ENCODE data around the gene SFN.
"Not testable (repeated sequence)": the region's sequence is repeated elsewhere in the genome, so short reads cannot be mapped to it uniquely, and the experiment has no call there.

The SFN gene

GRCh38 chr1:26864610-26865480, 1.9 kb downstream of the SFN start:
- peak; percentile 79 to 91 for DNase-seq (ENCODE audit: low read depth in 2 of 2)

- not testable (repeated sequence) for DNase-seq (ENCODE audit: low read depth in 2 of 2)
These were observed 10.1 kb downstream of the SFN start for GRCh38 chr1:26873097-26873496.

- no peak for DNase-seq (ENCODE audit: low read depth in 2 of 2)
These were observed 11.9 kb downstream of the SFN start for GRCh38 chr1:26874896-26875295.

GRCh38 chr1:26877326-26877725, 14.4 kb downstream of the SFN start:
- no peak for DNase-seq (ENCODE audit: low read depth in 2 of 2)

- DNase-seq (ENCODE audit: low read depth in 2 of 2), result no peak
These were observed 16.8 kb downstream of the SFN start for GRCh38 chr1:26879793-26880192.

GRCh38 chr1:26881611-26882010, 18.7 kb downstream of the SFN start:
- DNase-seq (ENCODE audit: low read depth in 2 of 2), result not testable (repeated sequence)

GRCh38 chr1:26882696-26883463, 19.9 kb downstream of the SFN start:
- no peak for DNase-seq (ENCODE audit: low read depth in 2 of 2)

GRCh38 chr1:26887125-26887524, 24.2 kb downstream of the SFN start:
- DNase-seq (ENCODE audit: low read depth in 2 of 2), result no peak

GRCh38 chr1:26888231-26888630, 25.3 kb downstream of the SFN start:
- DNase-seq (ENCODE audit: low read depth in 2 of 2), result no peak

GRCh38 chr1:26889551-26890466, 26.9 kb downstream of the SFN start, which contains the start of gene GPN2:
GPN2 (minus strand) TSS chr1:26890283; CDS start chr1:26890096, 187 bp downstream.
- DNase-seq (ENCODE audit: low read depth in 2 of 2), result peak; percentile 62 to 71

GRCh38 chr1:26890467-26890796, 27.5 kb downstream of the SFN start:
- DNase-seq (ENCODE audit: low read depth in 2 of 2), result no peak

- no peak for DNase-seq (ENCODE audit: low read depth in 2 of 2)
These were observed 31.3 kb downstream of the SFN start for GRCh38 chr1:26894263-26894662.

GRCh38 chr1:26897351-26897750, 34.4 kb downstream of the SFN start:
- no peak for DNase-seq (ENCODE audit: low read depth in 2 of 2)

- peak; percentile 78 to 79 for DNase-seq (ENCODE audit: low read depth in 2 of 2)
These were observed 37.3 kb downstream of the SFN start, which contains the start of gene GPATCH3 for GRCh38 chr1:26900001-26900814. GPATCH3 (minus strand) TSS chr1:26900467; CDS start chr1:26900442, 25 bp downstream.

GRCh38 chr1:26900815-26901511, 38.0 kb downstream of the SFN start:
- no peak for DNase-seq (ENCODE audit: low read depth in 2 of 2)

- no peak for DNase-seq (ENCODE audit: low read depth in 2 of 2)
These were observed 44.3 kb downstream of the SFN start for GRCh38 chr1:26907071-26907917.

GRCh38 chr1:26909951-26910342, 47.0 kb downstream of the SFN start:
- DNase-seq (ENCODE audit: low read depth in 2 of 2), result no peak

GRCh38 chr1:26910343-26911160, 47.6 kb downstream of the SFN start:
- DNase-seq (ENCODE audit: low read depth in 2 of 2), result no peak

Measured in stimulated activated CD8-positive, alpha-beta memory T cell treated with anti-CD3 and anti-CD28 coated beads, Interleukin-7, amount 100 ng/mL, for 4 hours (primary cell).